Pancreas (tissue), 10 donors: ENCODE measurements around the gene CAND2. TPM values are rescaled to one million over a fixed set of nuclear protein-coding genes. Genes with fewer than 3 reads are reported as not detected.

Experiments used
- ATAC-seq, 4 donors: fragments of 200-7000 bp; cut with Tn5 transposase; one replicate each; pipeline versions ENCODE4 v1.8.0 to v1.9.1; 2020; ENCODE audit warnings: mild to moderate bottlenecking in 4 of 4, moderate library complexity in 4 of 4
- DNase-seq, 6 donors: peaks; one replicate each; pipeline ENCODE4 v3.0.0-alpha.2; 2020
- FAIRE-seq: peaks from 2 replicates; lab custom pipeline; 2012; peaks lifted over from hg19 to GRCh38; lab: Jason Lieb, UNC
- H3K27ac ChIP-seq, 4 donors: fragments of 200-600 bp; sonication (generic); 1 replicate in 3 of 4; 2 replicates in 1 of 4; pipeline versions ENCODE4 v1.5.0 to v1.8.0; 2020
- H3K27me3 ChIP-seq, 4 donors: fragments of 200-600 bp; one replicate each; pipeline ENCODE4 v1.8.0; 2021
- H3K36me3 ChIP-seq, 3 donors: fragments of 200-600 bp; sonication (generic) in 1 of 3; one replicate each; pipeline versions ENCODE4 v1.5.0 to v1.8.0; 2020 to 2021
- H3K4me1 ChIP-seq, 3 donors: fragments of 200-600 bp; one replicate each; pipeline ENCODE4 v1.8.0; 2021
- H3K4me3 ChIP-seq, 4 donors: fragments of 200-600 bp; sonication (generic) in 2 of 4; one replicate each; pipeline versions ENCODE4 v1.5.0 to v1.8.0; 2020 to 2021
- H3K9me3 ChIP-seq, 4 donors: fragments of 200-600 bp; one replicate each; pipeline ENCODE4 v1.8.0; 2021
- CTCF ChIP-seq, 4 donors: fragments of 200-600 bp; sonication (generic) in 3 of 4; IDR thresholded peaks; one replicate each; pipeline versions ENCODE4 v1.5.0 to v1.8.0; 2021; ENCODE audit warnings: antibody characterized with exemption in 4 of 4
- WGBS, 2 donors: extraction: QIAGEN DNeasy Blood & Tissue Kit; methylation state at CpG; one replicate each; pipeline ENCODE4 v1.1.7; 2013; 5-methylcytosine and 5-hydroxymethylcytosine counted together
- intact Hi-C, 3 donors: fragments of 100-400 bp; cut with DNase I; formaldehyde crosslinking; loops; one replicate each; pipeline versions ENCODE4 v1.11.1 to v1.14.2; 2022
- polyA plus RNA-seq, 2 donors: library from polyadenylated mRNA; stranded (reverse); fragments of 200-250 nt; gene quantifications; one replicate each; pipeline ENCODE4 v1.2.3, GENCODE V29; 2013
- total RNA-seq, 6 donors: library from RNA; stranded (reverse); fragmentation: NEBNext Ultra II Directional in 4 of 6; extraction: Animal tissue kit (Norgen Biotek cat#: 25700) in 4 of 6; gene quantifications; one replicate each; pipeline versions ENCODE4 v1.2.1 to v1.2.4, GENCODE V29; 2021 to 2023
- donor health status: healthy with polysubstance abuse.
- donor health status: DM: no; HTN: no; CAD: no; lungs with moderate emphysema.
- donor health status: DM: no; HTN: no; CAD: no.
- donor health status: control.
- donor health status: control.
- donor health status: Bipolar disorder and iron deficiency.
- donor health status: DM: yes; HTN: yes; CAD: no.
- donor health status: DM: no; HTN: no; CAD: no.
- donor health status: DM: no; HTN: no; CAD: no.
- donor health status: DM: yes; HTN: yes; CAD: no.

CAND2 gene
- total and polyA plus RNA-seq, 8 donors = 1.6 to 6.2 (median 3.3) TPM

DNA sequence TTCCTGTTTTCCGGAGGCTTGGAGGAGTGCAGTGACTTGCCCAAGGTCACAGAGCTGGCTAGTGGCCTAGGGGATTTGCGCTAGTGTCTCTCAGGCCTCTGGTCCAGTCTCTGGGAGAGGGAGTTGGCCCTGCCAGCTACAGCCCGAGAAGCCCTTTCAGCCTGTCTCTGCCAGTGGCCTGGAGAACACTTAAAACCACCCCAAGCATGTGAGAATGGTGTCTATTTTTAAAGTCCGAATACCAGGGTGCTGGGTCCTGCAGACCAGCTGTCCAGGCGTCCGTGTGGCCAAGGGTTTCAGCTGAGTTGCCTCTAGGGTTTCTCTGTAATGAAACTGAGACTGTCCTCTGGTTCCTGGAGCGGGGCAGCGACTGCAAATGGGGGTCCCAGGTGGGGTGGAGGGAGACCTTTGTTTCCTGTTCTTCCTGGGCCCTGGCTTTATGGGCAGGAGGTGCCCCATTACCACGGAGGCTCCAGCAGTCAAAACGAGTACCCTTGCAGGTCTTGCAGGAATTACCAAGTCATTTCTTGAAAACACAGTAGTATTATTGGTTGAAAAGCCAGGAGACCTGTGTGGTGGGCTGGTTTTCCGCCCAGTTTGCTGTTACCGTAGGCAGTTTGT, 2.2 kb downstream of the CAND2 start:
- whole genome bisulfite sequencing, 2 donors = 64 to 66% methylated on average over 12 of the region's 12 CpGs
- ATAC-seq = peak in 2 of 4 donors; percentile 21 to 41
- no peaks in the 10 kb centered on the region for H3K9me3 ChIP-seq
- no peak overlapping the region for H3K4me3 ChIP-seq
- TF ChIP-seq CTCF (IDR thresholded peaks at IDR 0.05) = no peak
- no peaks in the 10 kb centered on the region for H3K27me3 ChIP-seq
- no peak for FAIRE-seq
- peaks cover 0 to 8% (median 0%) of the 10 kb centered on the region in 3 donors for H3K4me1 ChIP-seq
- H3K36me3 ChIP-seq = no peaks in the 10 kb centered on the region
- DNase-seq = no peak
- intact Hi-C loops = no loop called here
- no peak overlapping the region for H3K27ac ChIP-seq

- ATAC-seq = peak; percentile 30 to 75 (median 44)
- WGBS, 2 donors = 67 to 70% methylated on average over 7 of the region's 7 CpGs
- peak overlapping the region in 1 of 4 donors; percentile 52 for H3K27ac ChIP-seq
These were observed 3.3 kb downstream of the CAND2 start for GRCh38 chr3:12799525-12800440.

DNA sequence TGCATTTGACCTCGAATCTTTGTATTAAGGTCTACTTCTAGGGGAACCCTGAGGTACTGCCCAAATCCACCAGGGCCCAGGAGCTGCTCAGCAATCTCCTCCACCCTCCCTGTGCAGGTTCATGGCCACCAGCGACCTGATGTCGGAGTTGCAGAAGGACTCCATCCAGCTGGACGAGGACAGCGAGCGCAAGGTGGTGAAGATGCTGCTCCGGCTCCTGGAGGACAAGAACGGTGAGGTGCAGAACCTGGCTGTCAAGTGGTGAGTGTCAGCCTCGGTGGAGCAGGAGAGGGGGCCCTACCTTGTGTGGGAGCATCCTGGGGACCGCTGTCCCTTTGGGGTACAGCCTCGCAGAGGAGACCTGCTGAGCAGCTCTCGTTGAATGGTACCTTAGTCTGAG, 6.9 kb downstream of the CAND2 start:
- FAIRE-seq (no peak), ATAC-seq (no peak), DNase-seq (no peak)
- Histone ChIP-seq H3K27me3 (no peaks in the 10 kb centered on the region), H3K4me1 (no peaks in the 10 kb centered on the region), H3K4me3 (no peak overlapping the region), H3K9me3 (no peaks in the 10 kb centered on the region), H3K27ac (no peak overlapping the region), H3K36me3 (no peaks in the 10 kb centered on the region)
- intact Hi-C loops = no loop called here
- 88 to 91% methylated on average over 12 of the region's 12 CpGs for WGBS, 2 donors
- TF ChIP-seq CTCF (IDR thresholded peaks at IDR 0.05) = no peak

More at GRCh38 chr3:12799525-12800440, 3.3 kb downstream of the CAND2 start:
- TF ChIP-seq CTCF (IDR thresholded peaks at IDR 0.05) = no peak
- DNase-seq (peak in 3 of 6 donors; percentile 28 to 48 (median 40)), FAIRE-seq (no peak)
- Histone ChIP-seq H3K36me3 (no peaks in the 10 kb centered on the region), H3K4me1 (peaks cover 0 to 8% (median 0%) of the 10 kb centered on the region in 3 donors), H3K4me3 (no peak overlapping the region), H3K27me3 (no peaks in the 10 kb centered on the region), H3K9me3 (no peaks in the 10 kb centered on the region)
- intact Hi-C loops = no loop called here

- no peak for TF ChIP-seq CTCF (IDR thresholded peaks at IDR 0.05)
- no peak for FAIRE-seq
These were observed 10.6 kb downstream of the CAND2 start for GRCh38 chr3:12807066-12807465.

More at GRCh38 chr3:12807066-12807465, 10.6 kb downstream of the CAND2 start:
- Histone ChIP-seq H3K36me3 (no peaks in the 10 kb centered on the region), H3K27ac (no peak overlapping the region), H3K27me3 (no peaks in the 10 kb centered on the region), H3K4me1 (no peaks in the 10 kb centered on the region), H3K4me3 (no peak overlapping the region), H3K9me3 (no peaks in the 10 kb centered on the region)
- intact Hi-C loops = no loop called here
- 92 to 99% methylated on average over 9 of the region's 9 CpGs for WGBS, 2 donors
- no peak for ATAC-seq
- DNase-seq = no peak
